Body of pancreas (tissue), 4 donors: ENCODE measurements around the gene PAPPA.

Experiments used
- POLR2A ChIP-seq, 3 donors: fragments of 450-650 bp; IDR thresholded peaks; one replicate each; pipeline ENCODE4 v1.6.1; 2016; ENCODE audit warnings: antibody characterized with exemption in 3 of 3, mild to moderate bottlenecking in 2 of 3
- TF ChIP-seq, protein P1 (sequence below), 7 experiments: fragments of 450-650 bp in 4 of 7; fragments of 200-600 bp in 3 of 7; sonication (generic) in 3 of 7; IDR thresholded peaks; one replicate each; pipeline ENCODE4 v1.5.1; 2016 to 2019; ENCODE audit warnings: antibody characterized with exemption in 7 of 7

DNA sequence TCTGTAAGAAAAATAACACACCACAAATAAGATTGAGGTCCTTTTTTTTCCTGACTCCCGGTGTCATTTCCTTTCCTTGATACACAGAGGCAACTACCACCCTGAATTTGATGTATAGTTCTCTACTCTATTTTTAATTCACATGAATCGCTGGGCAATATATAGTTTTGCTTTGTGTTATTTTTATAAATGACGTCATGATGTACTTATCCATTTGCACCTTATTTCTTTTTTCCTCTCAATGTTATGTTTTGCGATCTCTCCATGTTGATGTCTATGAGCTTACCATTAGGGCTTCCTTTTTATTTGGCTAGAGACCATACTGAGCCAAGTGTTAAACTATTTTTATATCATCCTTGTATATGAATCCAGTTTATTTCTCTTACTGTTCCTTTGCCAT, 175.9 kb downstream of the PAPPA start:
- TF ChIP-seq POLR2A (IDR thresholded peaks at IDR 0.05): no peak
- TF ChIP-seq, protein P1, sequence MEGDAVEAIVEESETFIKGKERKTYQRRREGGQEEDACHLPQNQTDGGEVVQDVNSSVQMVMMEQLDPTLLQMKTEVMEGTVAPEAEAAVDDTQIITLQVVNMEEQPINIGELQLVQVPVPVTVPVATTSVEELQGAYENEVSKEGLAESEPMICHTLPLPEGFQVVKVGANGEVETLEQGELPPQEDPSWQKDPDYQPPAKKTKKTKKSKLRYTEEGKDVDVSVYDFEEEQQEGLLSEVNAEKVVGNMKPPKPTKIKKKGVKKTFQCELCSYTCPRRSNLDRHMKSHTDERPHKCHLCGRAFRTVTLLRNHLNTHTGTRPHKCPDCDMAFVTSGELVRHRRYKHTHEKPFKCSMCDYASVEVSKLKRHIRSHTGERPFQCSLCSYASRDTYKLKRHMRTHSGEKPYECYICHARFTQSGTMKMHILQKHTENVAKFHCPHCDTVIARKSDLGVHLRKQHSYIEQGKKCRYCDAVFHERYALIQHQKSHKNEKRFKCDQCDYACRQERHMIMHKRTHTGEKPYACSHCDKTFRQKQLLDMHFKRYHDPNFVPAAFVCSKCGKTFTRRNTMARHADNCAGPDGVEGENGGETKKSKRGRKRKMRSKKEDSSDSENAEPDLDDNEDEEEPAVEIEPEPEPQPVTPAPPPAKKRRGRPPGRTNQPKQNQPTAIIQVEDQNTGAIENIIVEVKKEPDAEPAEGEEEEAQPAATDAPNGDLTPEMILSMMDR (IDR thresholded peaks at IDR 0.05): no peak
